ENCODE measurements around the gene S1PR2. TPM values are rescaled to one million over a fixed set of nuclear protein-coding genes. Genes with fewer than 3 reads are reported as not detected.

Gene S1PR2
- total and polyA plus RNA-seq, 9 of the 15 experiments (the other 6 are each of a cell fraction or from before 2014, with no cell fraction given) = 1.5 to 3.9 (median 2.0) TPM

DNA sequence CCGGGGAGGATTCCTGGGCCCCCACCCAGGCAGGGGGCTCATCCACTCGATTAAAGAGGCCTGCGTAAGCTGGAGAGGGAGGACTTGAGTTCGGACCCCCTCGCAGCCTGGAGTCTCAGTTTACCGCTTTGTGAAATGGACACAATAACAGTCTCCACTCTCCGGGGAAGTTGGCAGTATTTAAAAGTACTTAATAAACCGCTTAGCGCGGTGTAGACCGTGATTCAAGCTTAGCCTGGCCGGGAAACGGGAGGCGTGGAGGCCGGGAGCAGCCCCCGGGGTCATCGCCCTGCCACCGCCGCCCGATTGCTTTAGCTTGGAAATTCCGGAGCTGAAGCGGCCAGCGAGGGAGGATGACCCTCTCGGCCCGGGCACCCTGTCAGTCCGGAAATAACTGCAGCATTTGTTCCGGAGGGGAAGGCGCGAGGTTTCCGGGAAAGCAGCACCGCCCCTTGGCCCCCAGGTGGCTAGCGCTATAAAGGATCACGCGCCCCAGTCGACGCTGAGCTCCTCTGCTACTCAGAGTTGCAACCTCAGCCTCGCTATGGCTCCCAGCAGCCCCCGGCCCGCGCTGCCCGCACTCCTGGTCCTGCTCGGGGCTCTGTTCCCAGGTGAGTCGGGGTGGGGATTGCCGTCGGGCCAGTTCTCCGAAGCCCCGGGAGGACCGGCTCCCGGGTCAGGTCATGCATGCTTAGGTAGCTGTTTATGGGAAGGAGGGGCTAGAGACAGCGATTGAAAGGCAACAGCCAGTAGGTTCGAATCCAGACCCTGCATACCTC is 39.7 kb upstream of the S1PR2 start, which contains the start of gene ICAM1 (continued):
- TF ChIP-seq ZNF124 (CRISPR knock-in tag; IDR thresholded peaks at IDR 0.05) = no peak
- no peak for TF ChIP-seq NFE2L1 (tag; IDR thresholded peaks at IDR 0.05; ENCODE audit: borderline replicate concordance, low read depth)
- TF ChIP-seq, protein P1, sequence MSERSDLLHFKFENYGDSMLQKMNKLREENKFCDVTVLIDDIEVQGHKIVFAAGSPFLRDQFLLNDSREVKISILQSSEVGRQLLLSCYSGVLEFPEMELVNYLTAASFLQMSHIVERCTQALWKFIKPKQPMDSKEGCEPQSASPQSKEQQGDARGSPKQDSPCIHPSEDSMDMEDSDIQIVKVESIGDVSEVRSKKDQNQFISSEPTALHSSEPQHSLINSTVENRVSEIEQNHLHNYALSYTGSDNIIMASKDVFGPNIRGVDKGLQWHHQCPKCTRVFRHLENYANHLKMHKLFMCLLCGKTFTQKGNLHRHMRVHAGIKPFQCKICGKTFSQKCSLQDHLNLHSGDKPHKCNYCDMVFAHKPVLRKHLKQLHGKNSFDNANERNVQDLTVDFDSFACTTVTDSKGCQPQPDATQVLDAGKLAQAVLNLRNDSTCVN (CRISPR knock-in tag; IDR thresholded peaks at IDR 0.05) = no peak
- no peak for TF ChIP-seq DACH1 (IDR thresholded peaks at IDR 0.05; ENCODE audit: partially characterized antibody)
- TF ChIP-seq HMGXB4 (CRISPR knock-in tag; IDR thresholded peaks at IDR 0.05) = no peak
- TF ChIP-seq POLR2AphosphoS2 (IDR thresholded peaks at IDR 0.05; ENCODE audit: low read length) = no peak
- TF ChIP-seq RFX7 (CRISPR knock-in tag; IDR thresholded peaks at IDR 0.05) = no peak
- TF ChIP-seq ETS1 (conservative IDR thresholded peaks at IDR 0.05; ENCODE audit: control insufficient read depth, low read depth, low read length) = no peak
- TF ChIP-seq CLOCK (CRISPR knock-in tag; IDR thresholded peaks at IDR 0.05; ENCODE audit: borderline replicate concordance) = no peak
- no peak for TF ChIP-seq SETDB1 (IDR thresholded peaks at IDR 0.05; ENCODE audit: low read length)
- TF ChIP-seq, protein P2, sequence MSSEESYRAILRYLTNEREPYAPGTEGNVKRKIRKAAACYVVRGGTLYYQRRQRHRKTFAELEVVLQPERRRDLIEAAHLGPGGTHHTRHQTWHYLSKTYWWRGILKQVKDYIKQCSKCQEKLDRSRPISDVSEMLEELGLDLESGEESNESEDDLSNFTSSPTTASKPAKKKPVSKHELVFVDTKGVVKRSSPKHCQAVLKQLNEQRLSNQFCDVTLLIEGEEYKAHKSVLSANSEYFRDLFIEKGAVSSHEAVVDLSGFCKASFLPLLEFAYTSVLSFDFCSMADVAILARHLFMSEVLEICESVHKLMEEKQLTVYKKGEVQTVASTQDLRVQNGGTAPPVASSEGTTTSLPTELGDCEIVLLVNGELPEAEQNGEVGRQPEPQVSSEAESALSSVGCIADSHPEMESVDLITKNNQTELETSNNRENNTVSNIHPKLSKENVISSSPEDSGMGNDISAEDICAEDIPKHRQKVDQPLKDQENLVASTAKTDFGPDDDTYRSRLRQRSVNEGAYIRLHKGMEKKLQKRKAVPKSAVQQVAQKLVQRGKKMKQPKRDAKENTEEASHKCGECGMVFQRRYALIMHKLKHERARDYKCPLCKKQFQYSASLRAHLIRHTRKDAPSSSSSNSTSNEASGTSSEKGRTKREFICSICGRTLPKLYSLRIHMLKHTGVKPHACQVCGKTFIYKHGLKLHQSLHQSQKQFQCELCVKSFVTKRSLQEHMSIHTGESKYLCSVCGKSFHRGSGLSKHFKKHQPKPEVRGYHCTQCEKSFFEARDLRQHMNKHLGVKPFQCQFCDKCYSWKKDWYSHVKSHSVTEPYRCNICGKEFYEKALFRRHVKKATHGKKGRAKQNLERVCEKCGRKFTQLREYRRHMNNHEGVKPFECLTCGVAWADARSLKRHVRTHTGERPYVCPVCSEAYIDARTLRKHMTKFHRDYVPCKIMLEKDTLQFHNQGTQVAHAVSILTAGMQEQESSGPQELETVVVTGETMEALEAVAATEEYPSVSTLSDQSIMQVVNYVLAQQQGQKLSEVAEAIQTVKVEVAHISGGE (CRISPR knock-in tag; IDR thresholded peaks at IDR 0.05) = peak in 1 of 3 experiments; percentile 92; a peak in 2 of 6 replicates
- TF ChIP-seq FOXM1 (IDR thresholded peaks at IDR 0.05; ENCODE audit: low read depth) = no peak
- no peak for TF ChIP-seq FOXM1 (CRISPR knock-in tag; IDR thresholded peaks at IDR 0.05; ENCODE audit: low read depth)
- TF ChIP-seq, protein P3, sequence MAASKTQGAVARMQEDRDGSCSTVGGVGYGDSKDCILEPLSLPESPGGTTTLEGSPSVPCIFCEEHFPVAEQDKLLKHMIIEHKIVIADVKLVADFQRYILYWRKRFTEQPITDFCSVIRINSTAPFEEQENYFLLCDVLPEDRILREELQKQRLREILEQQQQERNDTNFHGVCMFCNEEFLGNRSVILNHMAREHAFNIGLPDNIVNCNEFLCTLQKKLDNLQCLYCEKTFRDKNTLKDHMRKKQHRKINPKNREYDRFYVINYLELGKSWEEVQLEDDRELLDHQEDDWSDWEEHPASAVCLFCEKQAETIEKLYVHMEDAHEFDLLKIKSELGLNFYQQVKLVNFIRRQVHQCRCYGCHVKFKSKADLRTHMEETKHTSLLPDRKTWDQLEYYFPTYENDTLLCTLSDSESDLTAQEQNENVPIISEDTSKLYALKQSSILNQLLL (CRISPR knock-in tag; IDR thresholded peaks at IDR 0.05; ENCODE audit: borderline replicate concordance) = no peak

Measured in K562 (cell line).